GM19328 (cell line): ENCODE measurements around the gene LTA.

ENCODE experiments used
- ATAC-seq: cut with Tn5 transposase; IDR thresholded peaks from one replicate; pipeline ENCODE4 v1.9.1; 2021; ENCODE audit warnings: mild to moderate bottlenecking, moderate library complexity; ENCODE audit not compliant: unreplicated experiment

The LTA gene

GRCh38 chr6:31621991-31622390, 49.9 kb downstream of the LTA start:
- ATAC-seq: no peak

- ATAC-seq: no peak
Measured at GRCh38 chr6:31622684-31623091, 50.6 kb downstream of the LTA start.
